Fibroblast of lung (primary cell): ENCODE measurements around the gene CENPVL1. TPM values are rescaled to one million over a fixed set of nuclear protein-coding genes. Genes with fewer than 3 reads are reported as not detected.

Experiments
- DNase-seq, 2 donors: peaks; one replicate each; pipeline versions ENCODE4 v3.0.0 to v3.0.0-alpha.2; 2010; ENCODE audit warnings: low read depth in 2 of 2
- H2AFZ ChIP-seq: 2 replicates; pipeline ENCODE4 v1.5.1; 2012; ENCODE audit warnings: low read length, control low read depth, inconsistent platforms
- H3K27ac ChIP-seq: 2 replicates; pipeline ENCODE4 v1.5.1; 2011; ENCODE audit warnings: low read length, control low read depth; ENCODE audit not compliant: insufficient read depth
- H3K27me3 ChIP-seq: 2 replicates; pipeline ENCODE4 v1.5.1; 2011; ENCODE audit warnings: mild to moderate bottlenecking, low read length; ENCODE audit not compliant: control insufficient read depth, insufficient read depth
- H3K36me3 ChIP-seq: 2 replicates; pipeline ENCODE4 v1.5.1; 2011; ENCODE audit warnings: low read length; ENCODE audit not compliant: control insufficient read depth, insufficient read depth
- H3K4me1 ChIP-seq: 2 replicates; pipeline ENCODE4 v1.5.1; 2011; ENCODE audit warnings: low read length; ENCODE audit not compliant: control insufficient read depth, insufficient read depth; ENCODE audit errors: extremely low read depth
- H3K4me2 ChIP-seq: 2 replicates; pipeline ENCODE4 v1.5.1; 2011; ENCODE audit warnings: low read length, control low read depth; ENCODE audit not compliant: insufficient read depth; ENCODE audit errors: extremely low read depth
- H3K4me3 ChIP-seq, 4 experiments: fragments of 200-600 bp in 1 of 4; sonication (generic) in 1 of 4; replicated peaks in 1 of 4; 2 replicates each; pipeline ENCODE4 v1.5.1; 2011 to 2016; ENCODE audit warnings: low read length in 4 of 4, low read depth in 3 of 4, mild to moderate bottlenecking in 3 of 4, control low read depth in 2 of 4, inconsistent platforms in 1 of 4, mixed read lengths in 1 of 4; ENCODE audit not compliant: insufficient read depth in 1 of 4; ENCODE audit errors: control extremely low read depth in 1 of 4
- H3K79me2 ChIP-seq: 2 replicates; pipeline ENCODE4 v1.5.1; 2012; ENCODE audit warnings: mild to moderate bottlenecking, low read length, inconsistent platforms; ENCODE audit not compliant: control insufficient read depth, insufficient read depth
- H3K9ac ChIP-seq: 2 replicates; pipeline ENCODE4 v1.5.1; 2011; ENCODE audit warnings: mild to moderate bottlenecking, low read length, control low read depth; ENCODE audit not compliant: insufficient read depth
- H3K9me3 ChIP-seq: 2 replicates; pipeline ENCODE4 v1.5.1; 2012; ENCODE audit warnings: low read depth, low read length; ENCODE audit not compliant: control insufficient read depth, insufficient read depth
- H4K20me1 ChIP-seq: 2 replicates; pipeline ENCODE4 v1.5.1; 2011; ENCODE audit warnings: low read length; ENCODE audit not compliant: control insufficient read depth, insufficient read depth; ENCODE audit errors: extremely low read depth
- CTCF ChIP-seq, 2 donors: IDR thresholded peaks in 1 of 2; conservative IDR thresholded peaks in 1 of 2; 1 replicate in 1 of 2; 2 replicates in 1 of 2; pipeline ENCODE4 v1.5.1; 2011 to 2012; ENCODE audit warnings: low read length in 2 of 2, control low read depth in 1 of 2, inconsistent platforms in 1 of 2, low read depth in 1 of 2, mild to moderate bottlenecking in 1 of 2
- EZH2 ChIP-seq: IDR thresholded peaks from 2 replicates; pipeline ENCODE4 v1.5.1; 2012; ENCODE audit warnings: low read length, control low read depth, mild to moderate bottlenecking; ENCODE audit errors: missing control alignments
- polyA plus RNA-seq, 2 donors: library from polyadenylated mRNA; depleted of rRNA in 1 of 2; stranded (reverse) in 1 of 2; unstranded in 1 of 2; fragments of >200 nt; gene quantifications; 2 replicates each; pipeline ENCODE4 v1.2.1, GENCODE V29; 2011 to 2012; ENCODE audit warnings: missing spikeins in 1 of 2
- total RNA-seq: library from RNA; depleted of rRNA; stranded (reverse); fragments of >200 nt; gene quantifications from 2 replicates; pipeline ENCODE4 v1.2.1, GENCODE V29; 2014

The CENPVL1 gene
- total and polyA plus RNA-seq, 2 donors (not counting 1 experiment from before 2014, with no cell fraction given): not detected

GRCh38 chrX:51728202-51728601, 17.9 kb downstream of the CENPVL1 start:
- no peaks in the 10 kb centered on the region for H3K36me3 ChIP-seq
- H3K9ac ChIP-seq: no peak overlapping the region
- TF ChIP-seq EZH2: no peak
- no peak for TF ChIP-seq CTCF (conservative IDR thresholded peaks at IDR 0.05 in 1 of 2, IDR thresholded peaks at IDR 0.05 in 1 of 2; ENCODE audit: low read depth in 1 of 2, low read length in 2 of 2)
- H3K9me3 ChIP-seq: no peaks in the 10 kb centered on the region
- H3K4me3 ChIP-seq: no peak overlapping the region
- H4K20me1 ChIP-seq: no peaks in the 10 kb centered on the region
- no peak overlapping the region for H3K4me2 ChIP-seq
- H3K27ac ChIP-seq: no peak overlapping the region
- no peaks in the 10 kb centered on the region for H3K79me2 ChIP-seq
- no peaks in the 10 kb centered on the region for H3K4me1 ChIP-seq
- H2AFZ ChIP-seq: no peak overlapping the region
- DNase-seq: no peak
- no peaks in the 10 kb centered on the region for H3K27me3 ChIP-seq

- Histone ChIP-seq H3K9me3 (no peaks in the 10 kb centered on the region), H3K36me3 (no peaks in the 10 kb centered on the region), H3K9ac (no peak overlapping the region), H3K4me1 (no peaks in the 10 kb centered on the region), H3K79me2 (no peaks in the 10 kb centered on the region), H4K20me1 (no peaks in the 10 kb centered on the region), H2AFZ (no peak overlapping the region), H3K4me2 (no peak overlapping the region), H3K4me3 (no peak overlapping the region), H3K27me3 (no peaks in the 10 kb centered on the region), H3K27ac (no peak overlapping the region)
- no peak for DNase-seq
- TF ChIP-seq CTCF (conservative IDR thresholded peaks at IDR 0.05 in 1 of 2, IDR thresholded peaks at IDR 0.05 in 1 of 2; ENCODE audit: low read depth in 1 of 2, low read length in 2 of 2) (no peak), EZH2 (no peak)
Observed at GRCh38 chrX:51737091-51737490, 26.8 kb downstream of the CENPVL1 start.

DNA sequence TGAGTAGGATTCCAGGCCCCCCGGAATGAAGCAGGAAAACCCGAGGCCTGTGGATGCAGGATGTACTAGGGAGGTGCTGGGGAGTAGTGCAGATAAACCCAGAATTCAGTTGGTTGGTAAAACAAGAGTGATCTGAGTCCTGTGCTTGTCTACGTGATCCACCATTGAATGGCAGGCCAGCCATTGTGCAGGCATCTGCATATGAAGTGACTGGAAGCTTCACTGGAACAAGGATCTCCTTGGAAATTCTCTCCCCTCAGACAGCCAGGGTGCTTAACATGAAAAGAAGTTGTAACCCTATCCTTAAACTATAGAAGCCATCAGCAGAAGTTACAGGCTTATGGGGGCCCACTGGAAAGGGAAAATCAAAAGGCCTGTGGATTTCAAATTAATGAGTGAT, 32.3 kb downstream of the CENPVL1 start:
- peak overlapping the region; percentile 67 for H2AFZ ChIP-seq
- H3K79me2 ChIP-seq: peaks cover 3% of the 10 kb centered on the region
- no peak overlapping the region for H3K27ac ChIP-seq
- H3K4me3 ChIP-seq: peak overlapping the region in 2 of 4 experiments; percentile 73 to 77
- no peaks in the 10 kb centered on the region for H3K27me3 ChIP-seq
- H3K4me2 ChIP-seq: no peak overlapping the region
- no peak for DNase-seq
- H3K9ac ChIP-seq: no peak overlapping the region
- no peaks in the 10 kb centered on the region for H3K9me3 ChIP-seq
- no peaks in the 10 kb centered on the region for H4K20me1 ChIP-seq
- H3K36me3 ChIP-seq: peaks cover 2% of the 10 kb centered on the region
- H3K4me1 ChIP-seq: no peaks in the 10 kb centered on the region
- TF ChIP-seq CTCF (conservative IDR thresholded peaks at IDR 0.05 in 1 of 2, IDR thresholded peaks at IDR 0.05 in 1 of 2; ENCODE audit: low read depth in 1 of 2, low read length in 2 of 2): no peak
- TF ChIP-seq EZH2: no peak
